B cell (primary cell): ENCODE measurements around the gene FLG.
"Not testable (repeated sequence)": the region's sequence is repeated elsewhere in the genome, so short reads cannot be mapped to it uniquely, and the experiment has no call there.

Source experiments
- CTCF ChIP-seq: fragments of 200-600 bp; IDR thresholded peaks from one replicate; pipeline ENCODE4 v1.8.0; 2022; ENCODE audit warnings: antibody characterized with exemption, mild to moderate bottlenecking
- EZH2 ChIP-seq: IDR thresholded peaks from 2 replicates; pipeline ENCODE4 v1.6.1; 2012; ENCODE audit warnings: borderline replicate concordance, low read depth, mild to moderate bottlenecking, moderate library complexity, low read length; ENCODE audit not compliant: insufficient read depth, poor library complexity, severe bottlenecking

DNA sequence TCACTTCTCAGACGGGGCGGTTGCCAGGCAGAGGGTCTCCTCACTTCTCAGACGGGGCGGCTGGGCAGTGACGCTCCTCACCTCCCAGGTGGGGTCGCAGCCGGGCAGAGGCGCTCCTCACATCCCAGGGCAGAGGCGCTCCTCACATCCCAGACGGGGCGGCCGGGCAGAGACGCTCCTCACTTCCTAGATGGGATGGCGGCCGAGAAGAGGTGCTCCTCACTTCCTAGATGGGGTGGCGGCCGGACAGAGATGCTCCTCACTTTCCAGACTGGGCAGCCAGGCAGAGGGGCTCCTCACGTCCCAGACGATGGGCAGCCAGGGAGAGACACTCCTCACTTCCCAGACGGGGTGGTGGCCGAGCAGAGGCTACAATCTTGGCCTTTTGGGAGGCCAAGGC, 68.6 kb downstream of the FLG start:
- TF ChIP-seq EZH2, CTCF: not testable (repeated sequence)
